Epidermal melanocyte (primary cell): ENCODE data around the gene NIPAL4.
"Not testable (repeated sequence)": the region's sequence is repeated elsewhere in the genome, so short reads cannot be mapped to it uniquely, and the experiment has no call there.

ENCODE experiments used
- DNase-seq: peaks from one replicate; pipeline ENCODE4 v3.0.0; 2011; ENCODE audit warnings: low spot score; ENCODE audit not compliant: insufficient read length

The NIPAL4 gene

GRCh38 chr5:157459715-157460599 lies at the start of gene NIPAL4:
Gene NIPAL4 (plus strand): TSS chr5:157460213. CDS start chr5:157460321, 108 bp downstream.
- DNase-seq: no peak

- no peak for DNase-seq
These were observed 44.2 kb upstream of the NIPAL4 start for GRCh38 chr5:157415838-157416237.

- DNase-seq: not testable (repeated sequence)
These were observed 40.5 kb upstream of the NIPAL4 start for GRCh38 chr5:157419521-157419920.

GRCh38 chr5:157429920-157430319 lies 30.1 kb upstream of the NIPAL4 start:
- DNase-seq: not testable (repeated sequence)

DNA sequence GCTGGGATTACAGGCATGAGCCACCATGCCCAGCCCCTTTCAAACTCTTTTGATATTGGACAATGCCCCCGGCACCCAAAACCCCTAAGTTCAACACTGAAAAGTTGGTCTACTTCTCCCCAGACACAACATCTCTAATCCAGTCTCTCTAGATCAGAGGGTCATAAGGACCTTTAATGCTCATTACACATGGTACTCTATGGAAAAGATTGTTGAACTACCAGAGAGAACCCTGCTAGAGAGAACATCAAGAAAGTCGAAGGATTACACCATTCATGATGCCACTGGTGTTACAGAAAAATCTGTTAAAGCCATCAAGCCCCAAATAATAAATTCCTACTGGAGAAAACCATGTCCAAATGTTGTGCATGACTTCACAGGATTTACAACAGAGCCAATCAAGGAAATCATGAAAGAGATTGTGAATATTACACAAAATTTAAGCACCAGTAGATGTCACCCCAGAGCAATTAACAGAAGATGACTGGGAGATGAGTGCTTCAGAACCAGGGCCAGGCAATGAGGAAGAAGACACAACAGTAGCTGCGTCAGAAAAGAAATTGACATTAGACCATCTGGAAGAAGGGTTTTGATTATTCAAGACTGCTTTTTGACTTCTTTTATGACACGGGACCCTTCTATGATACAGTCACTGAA lies 28.3 kb upstream of the NIPAL4 start:
- DNase-seq: no peak

- DNase-seq: no peak
These were observed 25.9 kb upstream of the NIPAL4 start for GRCh38 chr5:157434096-157434495.

GRCh38 chr5:157443041-157443549 lies 16.9 kb upstream of the NIPAL4 start:
- DNase-seq: no peak

GRCh38 chr5:157444224-157444623 lies 15.8 kb upstream of the NIPAL4 start:
- no peak for DNase-seq

DNA sequence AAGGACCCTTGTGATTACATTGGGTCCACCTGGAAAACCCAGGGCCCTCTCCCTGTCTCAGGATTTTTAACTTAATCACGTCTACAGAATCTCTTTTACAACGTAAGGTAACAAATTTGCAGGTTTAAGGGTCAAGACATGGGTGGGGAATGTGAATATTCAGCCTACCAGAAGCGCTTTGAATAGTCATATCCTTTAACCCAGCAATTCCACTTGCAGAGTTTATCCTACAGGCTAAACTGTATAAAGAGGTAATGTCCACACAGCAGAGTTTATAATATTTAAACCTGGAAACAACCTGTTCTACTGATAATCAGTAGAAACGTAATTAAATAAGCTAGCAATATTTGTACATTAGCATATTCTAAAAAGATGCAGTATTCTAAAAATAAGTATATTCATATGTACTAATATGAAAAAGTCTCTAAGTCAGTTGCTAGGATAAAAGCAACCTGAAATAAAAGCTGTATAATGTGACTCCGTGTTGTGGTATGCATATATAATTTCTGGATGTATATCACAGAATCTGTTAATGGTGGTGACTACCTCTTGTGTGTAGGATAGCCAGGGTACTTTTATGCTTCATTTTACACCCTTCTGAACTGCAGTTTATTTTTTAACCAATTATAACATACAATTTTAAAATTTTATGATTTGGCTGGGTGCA lies 14.1 kb upstream of the NIPAL4 start:
- no peak for DNase-seq

- DNase-seq: no peak
These were observed 13.5 kb upstream of the NIPAL4 start for GRCh38 chr5:157446412-157446935.

DNA sequence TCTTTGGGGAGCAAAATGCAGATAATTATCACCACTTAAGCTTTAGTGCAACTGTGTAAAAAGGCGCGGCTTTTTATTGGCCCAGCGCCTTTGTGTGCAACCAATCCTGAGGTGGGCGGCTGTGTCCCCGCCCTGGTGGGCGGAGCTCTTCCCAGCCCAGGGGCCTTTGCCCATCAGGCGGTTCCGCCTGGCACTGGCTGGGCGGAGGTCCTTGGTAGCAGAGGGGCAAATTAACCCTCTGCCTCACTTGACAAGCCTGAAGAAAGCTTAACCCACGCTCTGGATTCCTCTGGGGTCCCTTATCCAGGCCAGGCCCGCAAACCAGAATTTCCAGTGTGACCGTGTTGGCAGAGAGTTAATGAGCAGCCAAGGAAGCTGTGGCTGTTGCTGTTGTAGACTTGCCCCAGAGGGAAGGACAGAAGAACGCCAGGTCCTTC lies 12.8 kb upstream of the NIPAL4 start:
- DNase-seq: no peak

GRCh38 chr5:157449011-157449723 lies 10.8 kb upstream of the NIPAL4 start:
- no peak for DNase-seq

- DNase-seq: no peak
These were observed 10.0 kb upstream of the NIPAL4 start for GRCh38 chr5:157450024-157450423.

- no peak for DNase-seq
These were observed 8.2 kb upstream of the NIPAL4 start for GRCh38 chr5:157451806-157452205.

DNA sequence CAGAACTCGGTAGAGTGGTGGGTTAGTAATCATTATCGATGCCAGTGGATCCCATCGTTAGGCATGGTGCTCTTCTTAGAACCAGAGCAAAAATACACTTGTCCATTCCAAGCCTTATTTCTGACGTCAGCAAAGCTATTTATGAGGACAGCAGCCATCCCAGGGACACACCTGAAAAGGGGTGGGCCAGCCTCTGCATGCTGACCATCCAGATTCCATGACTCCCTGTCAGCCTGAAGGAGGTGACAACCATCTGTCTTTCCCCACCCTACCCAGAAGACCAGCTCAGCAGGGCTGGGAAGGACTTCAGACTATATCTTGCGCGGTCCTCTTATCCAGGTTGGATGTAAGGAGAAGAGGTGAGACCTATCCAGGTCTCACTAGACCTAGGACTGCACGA lies 5.7 kb upstream of the NIPAL4 start:
- DNase-seq: no peak

- no peak for DNase-seq
These were observed 5.0 kb upstream of the NIPAL4 start for GRCh38 chr5:157455057-157455456.

DNA sequence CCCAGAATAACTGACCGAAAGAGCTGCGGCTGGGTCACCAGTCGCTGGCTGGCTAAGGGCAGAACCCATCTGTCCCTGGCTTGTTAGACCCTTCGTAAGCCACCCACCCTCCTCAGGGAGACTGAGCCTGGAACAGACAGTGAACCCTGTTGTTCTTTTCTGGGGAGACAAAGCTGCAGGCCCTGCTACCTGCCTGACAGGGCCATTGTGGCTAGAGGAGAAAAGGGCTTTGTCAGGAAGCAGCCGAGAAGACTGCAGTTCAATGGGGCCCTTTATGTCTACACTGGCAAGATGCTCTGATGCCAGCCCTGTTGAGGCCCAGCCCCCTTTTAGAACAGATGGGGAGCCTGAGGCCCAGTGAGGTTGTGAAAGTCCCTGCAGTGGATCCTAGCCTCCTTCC lies 3.7 kb upstream of the NIPAL4 start:
- no peak for DNase-seq

DNA sequence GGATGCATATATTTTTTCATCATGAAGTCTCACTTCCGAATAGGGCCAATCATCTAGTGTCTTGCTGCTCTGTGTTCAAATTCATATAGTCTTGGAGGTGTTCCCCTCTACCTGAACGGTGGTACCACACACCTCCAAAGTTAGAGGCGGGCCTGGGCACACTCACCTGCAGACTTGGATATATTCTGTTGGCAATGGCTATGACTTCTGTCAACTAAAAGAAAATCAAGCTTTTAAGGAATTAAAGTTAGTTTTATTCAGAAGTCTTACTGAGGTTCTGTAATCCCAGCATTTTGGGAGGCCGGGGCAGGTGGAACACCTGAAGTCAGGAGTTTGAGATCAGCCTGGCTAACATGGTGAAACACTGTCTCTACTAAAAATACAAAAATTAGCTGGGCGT lies 2.6 kb upstream of the NIPAL4 start:
- DNase-seq: no peak

DNA sequence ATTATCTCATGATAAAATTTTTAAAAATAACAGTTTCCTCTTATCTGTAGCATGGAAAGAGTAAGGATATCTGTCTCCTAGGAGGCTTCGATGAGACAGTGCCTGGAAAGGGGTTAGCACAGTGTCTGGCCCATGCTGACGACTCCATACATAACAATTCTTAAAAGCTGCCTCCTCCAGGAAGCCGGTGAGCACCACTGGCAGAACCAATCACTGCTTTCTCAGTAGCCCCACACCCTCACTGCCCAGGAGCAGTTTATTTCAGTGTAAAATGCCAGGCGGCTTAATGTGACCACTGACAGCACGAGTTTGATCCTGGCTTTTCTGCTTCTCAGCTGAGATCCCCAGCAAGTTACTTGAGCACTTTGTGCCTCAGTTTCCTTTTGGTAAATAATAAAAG lies 1.2 kb upstream of the NIPAL4 start:
- no peak for DNase-seq

- no peak for DNase-seq
These were observed 1.1 kb downstream of the NIPAL4 start for GRCh38 chr5:157460921-157461792.
